HG03135 (cell line): ENCODE data around the gene BRIP1.

Experiments
- ATAC-seq: cut with Tn5 transposase; IDR thresholded peaks from one replicate; pipeline ENCODE4 v1.9.1; 2021; ENCODE audit warnings: mild to moderate bottlenecking, moderate library complexity; ENCODE audit not compliant: unreplicated experiment

Gene BRIP1

DNA sequence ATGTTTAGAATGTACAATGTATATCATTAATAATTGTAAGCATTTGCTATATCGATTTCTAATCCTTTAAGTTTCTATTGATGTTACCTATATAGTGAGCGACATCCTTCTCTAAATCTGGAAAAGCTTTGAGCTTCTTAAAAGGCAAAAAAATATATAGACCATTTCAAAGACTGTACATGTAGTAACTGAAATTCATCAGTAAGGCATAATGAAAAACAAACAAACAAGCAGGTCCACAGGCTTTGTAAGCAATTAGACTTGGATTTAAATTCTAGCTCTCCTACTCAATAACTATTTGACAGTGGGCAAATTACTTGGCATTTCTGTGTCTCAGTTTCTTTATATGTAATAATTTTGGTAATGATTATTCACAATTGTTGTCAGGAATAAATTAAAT, 220.6 kb downstream of the BRIP1 start:
- no peak for ATAC-seq

DNA sequence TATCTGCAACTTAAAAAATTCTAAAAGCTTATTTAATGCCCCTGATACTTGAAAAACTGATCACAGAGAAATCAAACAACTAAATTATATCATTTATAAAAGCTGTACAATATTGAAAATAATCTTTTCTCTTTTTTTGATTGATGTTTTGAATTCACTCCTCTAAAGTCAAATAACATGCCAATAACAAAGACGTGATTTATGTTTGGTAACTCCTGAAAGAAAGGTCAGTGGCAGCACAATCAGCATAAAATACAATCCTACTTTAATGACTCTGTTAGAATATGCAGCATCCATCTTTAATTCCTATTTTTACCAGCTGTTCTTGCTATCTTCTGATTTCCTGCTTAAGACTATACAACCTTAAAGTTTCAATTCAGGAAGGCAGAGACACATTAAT, 221.6 kb downstream of the BRIP1 start:
- no peak for ATAC-seq

DNA sequence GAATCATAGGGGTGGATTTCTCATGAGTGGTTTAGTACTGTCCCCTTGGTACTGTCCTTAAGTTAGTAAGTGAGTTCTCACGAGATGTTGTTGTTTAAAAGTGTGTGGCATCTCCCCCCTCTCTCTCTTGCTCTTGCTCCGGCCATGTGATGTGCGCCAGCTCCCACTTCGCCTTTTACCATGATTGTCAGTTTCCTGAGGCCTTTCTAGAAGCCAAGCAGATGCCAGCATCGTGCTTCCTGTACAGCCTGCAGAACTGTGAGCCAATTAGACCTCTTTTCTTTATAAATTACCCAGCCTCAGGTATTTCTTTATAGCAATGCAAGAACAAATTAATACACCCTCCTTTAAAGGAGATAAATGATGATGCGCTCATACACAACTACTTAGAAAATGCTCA, 222.2 kb downstream of the BRIP1 start:
- ATAC-seq = no peak

DNA sequence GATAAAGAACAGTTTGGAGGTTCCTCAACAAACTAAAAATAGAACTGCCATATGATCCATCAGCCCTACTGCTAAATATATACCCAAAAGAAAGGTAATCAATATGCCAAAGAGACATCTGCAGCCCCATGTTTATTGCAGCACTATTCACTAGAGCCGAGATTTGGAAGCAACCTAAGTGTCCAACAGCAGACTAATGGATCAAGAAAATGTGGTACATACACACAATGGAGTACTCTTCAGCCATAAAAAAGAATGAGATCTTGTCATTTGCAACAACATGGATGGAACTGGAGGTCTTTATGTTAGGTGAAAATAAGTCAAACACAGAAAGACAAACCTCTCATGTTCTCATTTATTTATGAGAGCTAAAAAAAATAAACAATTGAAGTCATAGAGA, 223.5 kb downstream of the BRIP1 start:
- ATAC-seq = no peak

GRCh38 chr17:61638087-61638486, 225.2 kb downstream of the BRIP1 start:
- ATAC-seq = no peak

DNA sequence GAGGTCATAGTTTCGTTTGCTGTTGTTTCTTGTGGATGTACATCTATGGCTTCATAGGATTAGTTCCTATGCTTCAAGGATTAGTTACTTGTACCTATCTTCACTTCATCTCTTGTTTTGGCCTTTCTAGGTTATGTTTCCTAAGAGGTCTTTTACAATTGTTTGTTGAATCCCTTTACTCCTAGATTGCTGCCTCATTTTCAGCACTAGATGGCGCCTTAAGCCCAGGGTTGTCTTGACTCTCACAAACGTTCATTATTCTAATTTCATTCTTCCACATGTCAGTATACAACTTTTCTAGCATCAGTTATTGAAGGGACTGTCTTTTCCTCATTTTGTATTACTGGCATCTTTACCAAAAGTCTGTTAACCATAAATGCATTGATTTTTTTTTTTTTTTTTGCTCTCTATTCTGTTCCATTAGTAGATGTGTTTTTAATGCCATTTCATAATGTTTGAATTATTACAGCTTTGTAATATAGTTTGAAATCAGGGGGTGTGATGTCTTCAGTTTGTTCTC, 227.4 kb downstream of the BRIP1 start:
- no peak for ATAC-seq

GRCh38 chr17:61634942-61635538, 228.3 kb downstream of the BRIP1 start:
- no peak for ATAC-seq

- ATAC-seq = no peak
Observed at GRCh38 chr17:61634011-61634539, 229.3 kb downstream of the BRIP1 start.

- no peak for ATAC-seq
Observed at GRCh38 chr17:61632826-61633225, 230.5 kb downstream of the BRIP1 start.

DNA sequence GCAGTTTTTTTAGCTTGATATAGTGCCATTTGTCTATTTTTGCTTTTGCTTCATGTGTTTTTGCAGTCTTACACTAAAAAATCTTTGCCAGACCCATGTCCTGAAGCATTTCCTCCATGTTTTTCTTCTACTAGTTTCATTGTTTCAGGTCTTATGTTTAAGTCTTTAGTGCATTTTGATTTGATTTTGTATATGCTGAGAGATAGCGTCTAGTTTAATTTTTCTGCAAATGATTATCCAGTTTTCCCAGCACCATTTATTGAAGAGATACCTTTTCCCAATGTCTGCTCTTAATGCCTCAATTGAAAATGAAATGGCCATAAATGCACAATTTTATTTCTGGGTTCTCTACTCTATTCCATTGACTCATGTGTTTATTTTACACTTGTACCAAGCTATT, 231.5 kb downstream of the BRIP1 start:
- no peak for ATAC-seq
